ENCODE measurements around the gene EFCAB6.

- no peak for TF ChIP-seq CTCF (IDR thresholded peaks at IDR 0.05)
- no peak for TF ChIP-seq POLR2A (IDR thresholded peaks at IDR 0.05)
Measured at GRCh38 chr22:43507235-43507634, 304.9 kb downstream of the EFCAB6 start.

Data from right lobe of liver (tissue), 4 donors.